Ishikawa (cell line): ENCODE data around the gene DHX35.

Experiments used
- CEBPB ChIP-seq: IDR thresholded peaks from 2 replicates; pipeline ENCODE4 v1.6.1; 2012
- CREB1 ChIP-seq: IDR thresholded peaks from 2 replicates; pipeline ENCODE4 v1.6.1; 2012; ENCODE audit warnings: low read depth
- EGR1 ChIP-seq: IDR thresholded peaks from 2 replicates; pipeline ENCODE4 v1.6.1; 2012
- EP300 ChIP-seq: IDR thresholded peaks from 2 replicates; pipeline ENCODE4 v1.6.1; 2012; ENCODE audit warnings: borderline replicate concordance
- FOXM1 ChIP-seq: IDR thresholded peaks from 2 replicates; pipeline ENCODE4 v1.6.1; 2012; ENCODE audit warnings: low read depth, borderline replicate concordance
- MAX ChIP-seq: IDR thresholded peaks from 2 replicates; pipeline ENCODE4 v1.6.1; 2012
- NFIC ChIP-seq: IDR thresholded peaks from 2 replicates; pipeline ENCODE4 v1.6.1; 2012
- RAD21 ChIP-seq: IDR thresholded peaks from 2 replicates; pipeline ENCODE4 v1.6.1; 2012; ENCODE audit warnings: low read depth
- REST ChIP-seq: IDR thresholded peaks from 2 replicates; pipeline ENCODE4 v1.6.1; 2012; ENCODE audit warnings: low read depth, mild to moderate bottlenecking
- TAF1 ChIP-seq: IDR thresholded peaks from 2 replicates; pipeline ENCODE4 v1.6.1; 2012; ENCODE audit warnings: low read depth, mild to moderate bottlenecking
- TCF12 ChIP-seq: IDR thresholded peaks from 2 replicates; pipeline ENCODE4 v1.6.1; 2012; ENCODE audit warnings: low read depth
- YY1 ChIP-seq: IDR thresholded peaks from 2 replicates; pipeline ENCODE4 v1.6.1; 2012; ENCODE audit warnings: low read depth
- TF ChIP-seq, protein P1 (sequence below): IDR thresholded peaks from 2 replicates; pipeline ENCODE4 v1.6.1; 2012

- TF ChIP-seq TAF1 (no peak), EP300 (no peak), FOXM1 (no peak), NFIC (no peak), REST (no peak), YY1 (no peak), CEBPB (no peak), EGR1 (no peak), CREB1 (no peak), MAX (no peak), RAD21 (no peak), TCF12 (no peak)
- TF ChIP-seq, protein P1, sequence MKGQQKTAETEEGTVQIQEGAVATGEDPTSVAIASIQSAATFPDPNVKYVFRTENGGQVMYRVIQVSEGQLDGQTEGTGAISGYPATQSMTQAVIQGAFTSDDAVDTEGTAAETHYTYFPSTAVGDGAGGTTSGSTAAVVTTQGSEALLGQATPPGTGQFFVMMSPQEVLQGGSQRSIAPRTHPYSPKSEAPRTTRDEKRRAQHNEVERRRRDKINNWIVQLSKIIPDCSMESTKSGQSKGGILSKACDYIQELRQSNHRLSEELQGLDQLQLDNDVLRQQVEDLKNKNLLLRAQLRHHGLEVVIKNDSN: no peak
Measured at GRCh38 chr20:38918172-38918571, 44.0 kb upstream of the DHX35 start.
